Measurements from ENCODE around the gene MCTP1. TPM values are rescaled to one million over a fixed set of nuclear protein-coding genes. Genes with fewer than 3 reads are reported as not detected.

The MCTP1 gene
- total RNA-seq, 4 donors from 2014 or later, result 28.7 to 117 (median 48.2) TPM

GRCh38 chr5:94661086-94661485 is 623.8 kb downstream of the MCTP1 start:
- Histone ChIP-seq H3K4me1 (no peaks in the 10 kb centered on the region), H3K27ac (no peak overlapping the region), H3K27me3 (no peaks in the 10 kb centered on the region), H3K36me3 (peaks cover 0 to 59% (median 0%) of the 10 kb centered on the region in 3 donors), H3K4me3 (no peak overlapping the region), H3K9me3 (peaks cover 0 to 21% (median 9%) of the 10 kb centered on the region in 4 donors)
- DNase-seq (ENCODE audit: low spot score in 2 of 2), result no peak
- no peak for TF ChIP-seq EP300 (IDR thresholded peaks at IDR 0.05)
- TF ChIP-seq CTCF (IDR thresholded peaks at IDR 0.05), result no peak
- no peak for TF ChIP-seq POLR2A (IDR thresholded peaks at IDR 0.05)
- 88 to 89% methylated on average over 3 of the region's 3 CpGs for WGBS, 2 donors

DNA sequence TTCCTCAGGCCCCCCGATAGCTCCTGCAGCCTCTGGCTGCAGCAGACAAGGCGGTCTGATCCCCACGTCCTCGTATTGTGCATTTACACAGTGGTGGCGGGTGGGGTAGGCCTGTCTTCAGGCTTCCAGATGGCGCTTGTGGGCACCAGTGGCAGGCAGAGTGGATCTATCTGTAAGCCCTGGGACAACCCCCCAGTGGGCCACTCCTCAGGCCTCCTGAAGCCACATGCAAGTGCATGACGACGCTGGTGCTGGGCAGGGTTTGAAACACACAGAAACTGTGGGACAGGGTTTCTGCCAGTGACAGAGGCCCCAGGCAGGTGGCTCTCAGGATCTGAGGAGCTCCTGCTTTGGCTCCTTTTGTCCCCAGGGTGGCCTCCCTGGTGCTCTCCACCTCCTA is 624.4 kb downstream of the MCTP1 start:
- H3K36me3 ChIP-seq, result peaks cover 0 to 60% (median 0%) of the 10 kb centered on the region in 3 donors
- peaks cover 0 to 25% (median 9%) of the 10 kb centered on the region in 4 donors for H3K9me3 ChIP-seq
- no peaks in the 10 kb centered on the region for H3K27me3 ChIP-seq
- WGBS, 2 donors, result 96 to 97% methylated on average over 8 of the region's 8 CpGs
- no peaks in the 10 kb centered on the region for H3K4me1 ChIP-seq
- no peak for TF ChIP-seq EP300 (IDR thresholded peaks at IDR 0.05)
- TF ChIP-seq POLR2A (IDR thresholded peaks at IDR 0.05), result no peak
- no peak for TF ChIP-seq CTCF (IDR thresholded peaks at IDR 0.05)
- DNase-seq (ENCODE audit: low spot score in 2 of 2), result no peak
- H3K27ac ChIP-seq, result no peak overlapping the region
- no peak overlapping the region for H3K4me3 ChIP-seq

DNA sequence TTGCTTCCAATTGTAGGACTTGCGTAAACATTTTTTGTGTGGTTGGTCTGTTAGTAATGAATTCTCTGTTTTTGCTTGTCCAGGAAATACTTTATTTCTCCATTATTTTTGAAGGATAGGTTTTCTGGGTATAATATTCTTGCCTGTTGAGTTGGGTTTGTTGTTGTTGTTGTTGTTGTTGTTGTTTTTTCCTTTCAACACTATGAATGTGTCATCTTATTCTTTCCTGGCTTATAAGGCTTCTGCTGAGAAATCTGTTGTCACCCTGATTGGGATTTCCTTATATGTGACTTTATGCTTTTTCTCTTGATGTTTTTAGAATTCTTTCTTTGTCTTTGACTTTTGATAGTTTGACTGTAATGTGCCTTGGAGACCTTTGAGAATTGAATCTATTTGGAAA is 626.6 kb downstream of the MCTP1 start:
- H3K27me3 ChIP-seq, result no peaks in the 10 kb centered on the region
- TF ChIP-seq EP300 (IDR thresholded peaks at IDR 0.05) (no peak), POLR2A (IDR thresholded peaks at IDR 0.05) (no peak), CTCF (IDR thresholded peaks at IDR 0.05) (no peak)
- H3K9me3 ChIP-seq, result peaks cover 0 to 34% (median 14%) of the 10 kb centered on the region in 4 donors
- no peak for DNase-seq (ENCODE audit: low spot score in 2 of 2)
- H3K27ac ChIP-seq, result no peak overlapping the region
- WGBS, 2 donors, result 97 to 100% methylated on average over 1 of the region's 1 CpG
- peaks cover 0 to 64% (median 0%) of the 10 kb centered on the region in 3 donors for H3K36me3 ChIP-seq
- no peak overlapping the region for H3K4me3 ChIP-seq
- H3K4me1 ChIP-seq, result no peaks in the 10 kb centered on the region

Small RNAs within 50 kb of the gene (small RNA-seq; reads per million reads assigned to genes)
- not detected for gene RF02271

Other genes with a start within 250 kb of the MCTP1 start
- not detected for gene FAM81B, start 106.3 kb upstream of the MCTP1 start, total RNA-seq

Data from tibial nerve (tissue), 4 donors.